Astrocyte (in vitro differentiated cells and primary cell): ENCODE measurements around the gene FMOD.

Experiments used
- CTCF ChIP-seq: IDR thresholded peaks from 2 replicates; pipeline ENCODE4 v1.5.1; 2011; ENCODE audit warnings: low read depth, mild to moderate bottlenecking, inconsistent platforms, low read length, moderate library complexity; ENCODE audit not compliant: insufficient read depth
- EZH2 ChIP-seq: IDR thresholded peaks from 2 replicates; pipeline ENCODE4 v1.6.1; 2012; ENCODE audit warnings: mild to moderate bottlenecking, low read length, inconsistent platforms; ENCODE audit not compliant: insufficient read depth

GRCh38 chr1:203328714-203329122 is 22.2 kb downstream of the FMOD start:
- TF ChIP-seq CTCF (no peak), EZH2 (no peak)
